ENCODE results near the gene DDRGK1.
A peak's percentile ranks its signal among the peaks of the same experiment; 100 is the strongest.

The DDRGK1 gene

DNA sequence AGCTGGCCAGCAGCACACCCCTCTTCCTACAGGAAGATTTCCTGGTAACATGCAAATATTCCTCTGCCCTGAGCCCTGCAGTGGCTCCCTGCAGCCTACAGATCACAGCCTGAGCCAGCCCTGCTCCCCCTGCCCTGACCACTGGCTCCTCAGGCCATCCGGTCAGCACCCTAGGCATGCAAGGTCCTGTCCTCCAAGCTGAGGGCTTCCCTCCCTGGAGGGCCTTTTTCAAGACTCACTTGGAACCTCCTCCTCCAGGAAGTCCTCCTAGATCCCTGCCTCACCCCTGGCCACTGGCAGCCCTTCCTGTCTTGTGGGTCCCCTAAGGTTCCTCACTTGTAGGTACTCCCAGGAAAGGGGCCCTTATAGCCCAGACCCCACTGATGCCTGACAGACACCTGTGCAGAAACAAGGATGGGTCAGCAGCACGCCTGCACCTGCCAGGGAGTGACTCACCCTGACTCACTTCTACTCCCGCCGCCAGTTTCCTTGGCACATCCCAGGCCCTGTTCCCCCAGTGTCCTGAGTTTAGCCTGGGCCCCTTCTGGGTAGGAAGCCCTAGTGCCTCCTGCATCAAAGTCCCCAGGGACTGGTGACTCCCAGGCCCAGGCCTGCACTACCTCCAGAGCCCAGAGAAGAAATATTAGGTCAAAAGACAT lies 31.3 kb upstream of the DDRGK1 start:
- DNase-seq (ENCODE audit: low spot score) = no peak

DNA sequence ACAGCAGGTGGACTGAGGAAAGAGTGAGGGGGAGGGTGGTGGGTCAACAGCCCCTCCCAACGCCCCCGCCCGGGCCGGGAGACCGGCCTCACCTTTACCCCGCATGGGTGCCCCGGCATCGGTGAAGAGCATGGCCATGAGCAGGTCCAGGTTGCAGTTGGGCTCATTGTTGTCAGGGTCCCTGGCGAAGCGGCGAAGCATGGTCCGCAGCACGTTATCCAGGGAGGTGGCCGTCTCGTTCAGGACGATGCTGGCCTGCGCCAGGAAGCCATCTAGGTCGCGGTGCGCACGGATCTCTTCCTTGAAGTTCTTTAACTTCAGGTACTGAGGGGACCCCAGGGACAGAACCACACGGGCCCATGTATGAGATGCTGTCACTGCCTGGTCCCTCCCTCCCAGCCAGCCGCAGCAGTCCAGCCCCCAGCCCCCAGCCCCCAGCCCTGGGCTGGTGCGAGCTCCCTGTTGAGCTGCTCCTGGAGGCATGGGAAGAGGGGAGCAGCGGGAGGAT lies 29.6 kb upstream of the DDRGK1 start:
- no peak for DNase-seq (ENCODE audit: low spot score)

DNA sequence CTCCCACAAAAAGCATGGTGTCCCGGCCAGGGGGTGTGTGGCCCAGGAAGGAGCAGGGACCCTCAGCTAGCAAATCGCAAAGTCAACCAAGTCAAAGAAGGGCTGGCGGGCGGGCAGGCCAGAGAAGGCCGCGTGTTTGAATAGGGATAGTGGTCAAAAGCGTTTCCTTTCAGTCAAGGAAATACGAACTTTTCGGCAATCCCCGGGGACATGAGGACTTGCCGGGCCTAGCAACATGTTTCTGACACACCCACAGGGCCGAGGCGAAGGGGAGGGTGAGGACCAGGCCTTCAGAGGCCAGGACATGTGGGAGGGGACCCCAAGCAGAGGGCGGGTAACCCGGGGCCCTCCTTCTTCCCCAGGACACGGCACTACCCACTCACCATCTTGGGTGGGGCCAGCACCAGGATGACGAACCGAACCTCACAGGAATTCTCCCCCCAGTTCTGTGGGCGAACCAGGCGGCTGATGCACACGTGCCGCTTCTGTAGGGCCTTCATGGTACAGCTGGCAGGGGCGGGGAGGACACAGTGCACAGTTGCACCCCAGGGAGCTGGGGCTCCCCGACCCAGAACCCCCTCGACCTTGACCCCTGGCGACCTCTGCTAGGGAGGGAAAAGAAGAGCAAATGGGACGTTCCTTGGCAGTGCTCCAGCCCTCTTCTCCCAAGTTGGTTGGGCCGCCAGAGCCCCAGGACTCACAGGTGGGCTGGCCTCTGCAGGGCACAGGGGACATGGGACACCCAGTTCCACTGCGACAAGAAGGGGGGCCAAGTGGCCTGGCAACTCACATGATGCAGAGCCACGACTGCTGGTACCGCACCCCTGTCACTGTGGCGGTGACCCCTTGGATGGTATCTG lies 28.9 kb upstream of the DDRGK1 start:
- DNase-seq (ENCODE audit: low spot score) = no peak

DNA sequence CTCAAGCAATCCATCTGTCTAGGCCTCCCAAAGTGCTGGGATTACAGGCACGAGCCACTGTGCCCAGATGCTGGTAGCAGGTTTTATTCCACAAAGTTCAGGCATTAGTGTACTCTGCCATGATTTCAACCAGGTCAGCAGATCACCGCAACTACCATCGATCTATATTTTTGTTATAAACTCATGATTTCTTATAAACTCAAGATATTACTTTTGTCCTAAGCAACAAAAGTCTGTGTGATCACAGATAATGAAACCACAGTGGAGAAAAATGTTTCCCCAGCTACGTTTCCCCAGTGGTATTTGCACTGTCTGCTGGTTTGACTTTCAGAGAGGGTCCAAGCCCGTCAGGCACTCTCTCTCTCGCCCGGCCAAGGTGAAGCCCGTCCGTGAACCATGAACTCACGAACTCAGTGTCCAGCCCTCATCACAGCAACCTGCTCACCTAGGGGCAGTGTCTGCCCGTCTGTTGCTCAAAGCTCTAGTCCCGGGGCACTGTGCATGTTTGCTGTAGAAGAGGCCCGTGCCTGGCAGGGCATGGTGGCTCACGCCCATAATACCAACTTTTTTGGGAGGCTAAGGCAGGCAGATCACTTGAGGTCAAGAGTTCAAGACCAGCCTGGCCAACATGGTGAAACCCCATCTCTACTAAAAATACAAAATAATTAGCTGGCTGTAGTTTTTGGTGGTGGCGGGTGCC lies 27.6 kb upstream of the DDRGK1 start:
- no peak for DNase-seq (ENCODE audit: low spot score)

DNA sequence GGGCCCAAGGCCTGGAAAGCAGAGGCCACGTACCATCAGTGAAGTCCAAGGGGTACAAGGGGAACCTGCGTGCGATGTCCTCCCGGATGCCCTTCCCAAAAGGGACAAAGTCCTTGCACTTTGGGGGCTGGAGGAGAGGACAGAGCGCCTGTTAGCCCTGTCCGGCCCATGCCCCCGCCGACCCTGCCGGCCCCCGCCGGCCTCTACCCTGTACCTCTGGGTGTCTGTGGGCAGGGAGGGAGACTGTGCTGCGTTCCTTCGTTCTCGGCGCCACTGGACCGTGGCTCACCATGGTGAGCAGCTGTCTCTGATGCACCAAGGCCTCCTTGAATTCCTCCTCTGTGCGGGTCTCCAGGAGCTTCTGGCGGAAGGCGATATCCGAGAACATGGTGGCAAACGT lies 26.6 kb upstream of the DDRGK1 start:
- DNase-seq (ENCODE audit: low spot score) = no peak

DNA sequence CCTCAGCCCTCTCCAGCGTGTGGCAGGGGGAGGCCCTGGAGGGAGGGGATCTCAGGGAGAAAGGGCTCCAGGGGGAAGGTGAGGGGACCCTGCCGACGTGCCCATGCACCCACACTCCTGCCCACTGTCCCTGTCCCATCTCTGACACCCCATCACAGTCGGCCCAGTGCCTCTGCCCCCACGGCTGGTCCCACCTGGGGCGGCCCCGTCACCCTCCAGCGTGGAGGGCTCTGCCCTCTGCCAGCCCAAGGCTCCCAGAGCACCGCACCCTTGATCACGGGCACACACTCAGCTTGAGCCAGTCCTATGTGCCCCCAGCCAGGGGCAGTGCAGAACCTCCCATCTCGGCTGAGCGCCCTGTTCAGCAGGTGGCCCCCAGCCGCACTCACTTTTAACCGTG lies 25.3 kb upstream of the DDRGK1 start:
- no peak for DNase-seq (ENCODE audit: low spot score)

DNA sequence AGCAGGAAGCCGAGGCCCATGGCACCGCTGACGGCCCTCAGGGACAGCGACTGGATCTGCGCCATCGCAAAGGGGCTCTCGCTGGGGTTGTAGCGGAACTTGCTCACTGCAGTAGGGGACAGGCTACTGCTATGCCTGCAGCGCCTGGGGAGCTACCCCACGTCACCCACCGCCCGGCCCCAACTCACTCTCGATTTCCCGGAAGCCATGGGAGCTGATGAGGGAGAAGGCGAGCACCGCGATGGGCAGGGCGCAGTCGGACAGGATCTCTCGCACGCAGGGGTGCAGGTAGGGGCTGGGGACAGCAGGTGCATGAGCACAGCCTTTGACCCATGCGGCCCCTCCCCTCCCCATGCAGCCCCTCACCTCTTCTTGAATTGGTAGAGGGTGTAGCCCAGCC lies 24.7 kb upstream of the DDRGK1 start:
- DNase-seq (ENCODE audit: low spot score) = no peak

DNA sequence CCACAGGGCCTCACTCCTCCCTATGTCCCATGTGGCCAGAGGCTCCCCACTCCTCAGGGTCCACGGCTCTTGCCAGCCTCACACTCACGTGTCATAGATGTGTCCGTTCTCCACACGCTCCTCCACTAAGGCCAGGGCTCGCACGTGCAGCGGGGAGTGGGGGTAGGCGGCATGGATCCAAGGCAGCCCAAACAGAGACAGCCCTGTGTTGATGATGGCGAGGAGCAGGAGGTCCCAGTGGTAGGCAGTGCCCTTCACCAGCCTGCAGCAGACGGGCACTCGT lies 24.2 kb upstream of the DDRGK1 start:
- DNase-seq (ENCODE audit: low spot score) = no peak

DNA sequence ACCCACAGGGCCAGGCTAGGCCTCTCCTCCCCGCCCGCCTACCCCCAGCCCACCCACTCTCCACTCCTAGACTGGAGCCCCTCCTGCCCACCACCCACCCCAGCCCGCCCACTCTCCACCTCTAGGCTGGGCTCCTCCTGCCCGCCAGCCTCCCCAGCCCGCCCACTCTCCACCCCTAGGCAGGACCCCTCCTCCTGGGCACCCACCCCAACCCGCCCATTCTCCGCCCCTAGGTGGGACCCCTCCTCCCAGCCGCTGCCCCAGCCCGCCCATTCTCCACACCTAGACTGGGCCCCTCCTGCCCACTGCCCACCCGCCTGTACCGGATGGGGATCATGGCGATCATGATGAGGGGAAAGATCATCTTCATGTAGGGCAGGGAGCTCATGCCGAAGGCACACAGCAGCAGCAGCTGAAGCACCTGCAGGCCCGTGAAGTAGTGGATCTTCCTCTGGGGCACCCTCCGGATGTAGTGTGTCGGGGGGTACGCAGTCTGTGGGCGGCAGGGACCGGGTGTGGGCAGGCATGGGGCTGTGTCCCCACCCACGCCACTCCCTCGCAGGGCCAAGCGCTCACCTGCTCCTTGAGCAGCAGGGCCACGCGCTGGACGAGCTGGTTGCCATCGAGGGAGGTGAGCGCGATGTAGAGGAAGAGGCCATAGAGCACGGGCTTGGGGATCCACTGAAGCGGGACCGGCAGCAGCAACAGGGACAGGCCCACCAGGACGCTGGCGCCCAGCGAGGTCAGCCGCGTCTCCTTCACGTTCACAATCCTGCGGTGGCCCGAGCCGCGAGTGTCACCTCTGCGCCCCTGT lies 23.7 kb upstream of the DDRGK1 start:
- no peak for DNase-seq (ENCODE audit: low spot score)

DNA sequence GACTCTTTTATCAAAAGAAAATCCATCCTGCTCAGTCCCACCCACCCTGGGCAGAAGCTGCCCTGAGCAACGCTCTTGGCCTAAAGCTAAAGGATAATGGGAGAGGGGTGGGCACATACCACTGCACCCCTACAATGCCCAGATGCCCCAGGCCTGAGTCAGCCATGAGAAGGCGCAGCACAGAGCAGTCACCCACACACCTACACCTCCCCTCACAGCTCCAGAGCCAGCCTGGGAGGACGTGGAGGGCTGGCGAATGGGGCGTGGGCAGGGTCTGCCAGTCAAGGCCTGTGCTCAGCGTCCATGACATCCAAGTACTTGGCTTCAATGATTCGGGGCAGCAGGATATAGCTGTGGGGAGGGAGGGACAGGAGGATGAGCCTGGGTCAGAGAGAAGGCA lies 23.0 kb upstream of the DDRGK1 start:
- no peak for DNase-seq (ENCODE audit: low spot score)

DNA sequence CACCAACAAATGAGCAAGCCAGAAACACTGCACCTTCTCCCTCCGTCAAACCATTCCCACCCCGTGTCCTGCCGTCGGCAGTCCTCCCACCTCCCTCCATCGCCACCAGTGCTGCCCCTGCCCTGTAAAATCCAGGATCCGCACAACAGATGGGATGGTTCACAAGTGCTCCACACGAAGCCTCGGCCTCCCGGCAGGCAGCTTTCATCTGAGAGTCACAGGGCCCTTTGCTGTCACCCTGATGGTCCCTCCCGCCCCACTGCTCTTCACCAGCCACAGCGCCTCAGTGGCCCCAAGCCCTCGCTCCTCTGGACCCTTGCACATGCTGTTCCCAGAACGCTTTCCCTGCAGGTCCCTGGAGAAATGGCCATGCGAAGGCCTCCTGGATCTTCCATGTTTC lies 22.4 kb upstream of the DDRGK1 start:
- no peak for DNase-seq (ENCODE audit: low spot score)

DNA sequence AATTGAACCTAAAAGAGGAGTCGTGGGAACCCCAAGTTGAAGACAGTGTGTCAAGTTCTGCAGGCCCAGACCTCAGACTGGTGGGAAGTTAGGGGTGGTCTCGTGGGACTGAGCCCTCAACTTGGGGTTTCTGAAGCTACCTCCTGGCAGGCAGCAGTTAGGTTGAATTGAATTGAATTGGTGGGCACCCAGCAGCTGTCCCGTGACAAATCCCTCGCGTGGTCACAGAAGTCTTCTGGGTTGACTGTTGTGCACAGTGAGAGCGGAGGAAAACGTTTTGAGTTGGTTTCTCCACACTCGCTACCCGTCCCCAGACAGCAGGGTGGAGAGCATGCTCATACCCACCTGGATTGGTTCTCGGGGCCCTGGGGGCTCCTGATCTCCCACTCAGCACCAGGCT lies 21.6 kb upstream of the DDRGK1 start:
- DNase-seq (ENCODE audit: low spot score) = no peak

DNA sequence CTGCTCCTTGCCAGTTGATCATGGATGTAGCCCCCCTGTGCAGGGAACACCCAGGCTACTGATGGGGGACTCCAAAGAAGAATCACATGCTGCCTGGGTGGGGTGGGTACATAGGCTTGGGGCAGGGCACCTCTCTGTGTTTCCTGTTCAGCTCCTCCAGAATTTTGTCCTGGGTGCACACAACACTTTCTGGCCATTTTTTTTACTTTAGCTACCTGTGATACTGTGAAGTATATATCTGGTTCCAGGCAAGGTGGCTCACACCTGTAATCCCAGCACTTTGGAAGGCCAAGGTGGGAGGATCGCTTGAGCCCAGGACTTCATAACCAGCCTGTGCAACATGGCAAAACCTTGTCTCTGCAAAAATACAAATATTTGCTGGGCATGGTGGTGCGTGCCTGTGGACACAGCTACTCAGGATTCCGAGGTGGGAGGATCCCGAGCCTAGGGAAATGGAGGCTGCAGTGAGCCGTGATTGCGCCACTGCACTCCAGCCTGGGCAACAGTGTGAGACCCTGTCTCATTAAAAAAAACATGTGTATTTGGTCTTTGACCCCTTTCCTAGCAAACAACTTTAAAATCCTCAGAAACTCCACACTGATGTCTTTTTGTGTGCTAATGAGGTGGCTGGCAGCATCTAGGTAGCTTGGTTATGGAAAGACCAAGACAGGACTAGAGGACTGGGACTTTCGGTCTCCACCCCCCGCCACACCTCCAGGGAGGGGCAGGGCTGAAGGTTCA lies 20.4 kb upstream of the DDRGK1 start:
- no peak for DNase-seq (ENCODE audit: low spot score)

DNA sequence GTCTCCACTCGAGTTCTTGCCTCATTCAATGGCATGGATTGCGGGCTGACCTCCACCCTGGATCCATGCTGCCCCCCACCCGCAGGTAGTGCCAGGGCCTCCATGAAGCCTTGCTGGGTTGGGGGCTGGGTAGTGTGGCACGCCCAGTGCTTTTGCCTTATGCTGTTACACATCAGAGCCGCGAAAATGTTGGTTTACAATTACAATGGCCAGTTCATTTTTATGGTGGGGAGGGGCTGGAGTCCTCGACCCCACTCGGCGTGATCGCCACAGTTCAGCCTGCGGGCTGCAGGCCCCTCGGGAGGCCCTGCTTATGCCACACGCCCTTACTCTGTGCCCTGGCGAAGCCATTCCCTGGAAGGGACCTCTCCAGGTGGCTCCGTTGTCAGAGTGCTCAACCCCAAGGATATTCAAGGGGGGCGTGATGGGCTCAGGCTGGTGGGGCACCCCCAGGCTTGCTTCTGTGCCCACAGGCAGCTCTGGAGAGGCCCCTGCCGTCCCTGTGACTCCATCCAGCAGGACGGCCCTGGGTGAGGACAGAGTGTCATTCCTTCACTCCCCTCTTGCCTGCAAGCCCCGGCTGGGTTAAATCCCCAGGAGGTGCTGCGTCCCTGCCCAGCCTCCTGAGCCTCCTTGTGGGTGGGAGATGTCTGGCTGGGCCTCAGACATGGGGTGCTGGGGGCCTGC lies 19.7 kb upstream of the DDRGK1 start:
- DNase-seq (ENCODE audit: low spot score) = no peak

DNA sequence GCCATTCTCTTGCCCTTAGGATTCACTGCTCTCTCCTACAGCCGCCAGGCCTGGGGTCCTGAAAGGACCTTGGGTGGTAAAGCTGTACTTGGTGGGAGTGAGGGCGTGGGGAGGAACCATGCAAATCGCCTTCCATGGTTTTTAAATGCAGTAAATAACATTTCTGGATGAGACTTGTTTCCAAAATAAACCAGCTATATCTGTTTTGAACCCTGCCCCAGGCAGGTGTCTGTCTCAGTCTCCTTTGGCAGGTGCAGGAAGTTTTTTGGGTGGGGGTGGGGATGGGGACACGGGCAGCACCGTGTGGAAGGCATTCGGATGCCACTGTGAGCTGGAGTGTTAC lies 19.1 kb upstream of the DDRGK1 start:
- no peak for DNase-seq (ENCODE audit: low spot score)

DNA sequence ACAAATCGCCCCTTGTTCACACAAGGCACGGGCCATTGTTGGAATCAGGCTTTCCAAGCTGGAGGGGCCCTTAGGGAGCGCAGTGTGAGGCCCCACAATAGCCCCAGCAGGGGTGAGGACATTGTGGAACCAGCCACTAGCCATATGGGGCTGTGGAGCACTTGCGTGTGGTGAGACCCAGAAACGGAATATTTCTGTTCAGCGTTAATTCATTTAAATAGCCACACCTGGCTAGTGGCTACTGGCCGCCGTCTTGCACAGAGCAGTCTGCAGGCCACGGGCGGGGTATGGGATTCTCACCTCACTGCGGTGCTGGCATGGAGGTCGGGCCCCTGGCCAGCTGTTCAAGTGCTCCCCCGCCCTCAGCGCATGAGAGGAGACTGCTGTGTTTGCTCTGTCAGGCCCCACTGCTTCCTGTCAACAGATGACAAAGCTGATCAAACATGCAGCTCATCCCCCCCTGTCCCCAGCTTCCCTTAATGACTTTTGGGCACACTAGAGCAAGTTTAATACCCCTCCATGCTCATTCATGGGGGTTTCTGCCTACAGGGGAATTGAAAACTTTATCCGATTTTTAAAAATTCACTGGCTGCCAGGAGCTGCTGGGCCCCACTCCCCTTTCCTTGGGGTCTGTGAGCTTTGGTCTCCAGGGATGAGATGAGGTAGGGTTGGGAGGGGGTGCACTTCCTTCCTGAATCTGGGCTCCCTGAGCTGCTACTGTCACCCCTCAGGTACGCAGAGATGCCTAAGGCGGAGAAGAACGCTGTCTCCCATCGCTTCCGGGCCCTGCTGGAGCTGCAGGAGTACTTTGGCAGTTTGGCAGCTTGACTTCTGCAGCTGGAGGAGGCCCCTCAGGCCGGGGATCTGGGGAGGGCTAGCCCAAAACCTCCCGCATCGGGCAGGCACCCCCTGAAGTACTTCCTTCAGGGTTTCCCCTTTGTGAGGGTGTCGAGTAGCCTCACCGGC lies 18.4 kb upstream of the DDRGK1 start:
- no peak for DNase-seq (ENCODE audit: low spot score)

DNA sequence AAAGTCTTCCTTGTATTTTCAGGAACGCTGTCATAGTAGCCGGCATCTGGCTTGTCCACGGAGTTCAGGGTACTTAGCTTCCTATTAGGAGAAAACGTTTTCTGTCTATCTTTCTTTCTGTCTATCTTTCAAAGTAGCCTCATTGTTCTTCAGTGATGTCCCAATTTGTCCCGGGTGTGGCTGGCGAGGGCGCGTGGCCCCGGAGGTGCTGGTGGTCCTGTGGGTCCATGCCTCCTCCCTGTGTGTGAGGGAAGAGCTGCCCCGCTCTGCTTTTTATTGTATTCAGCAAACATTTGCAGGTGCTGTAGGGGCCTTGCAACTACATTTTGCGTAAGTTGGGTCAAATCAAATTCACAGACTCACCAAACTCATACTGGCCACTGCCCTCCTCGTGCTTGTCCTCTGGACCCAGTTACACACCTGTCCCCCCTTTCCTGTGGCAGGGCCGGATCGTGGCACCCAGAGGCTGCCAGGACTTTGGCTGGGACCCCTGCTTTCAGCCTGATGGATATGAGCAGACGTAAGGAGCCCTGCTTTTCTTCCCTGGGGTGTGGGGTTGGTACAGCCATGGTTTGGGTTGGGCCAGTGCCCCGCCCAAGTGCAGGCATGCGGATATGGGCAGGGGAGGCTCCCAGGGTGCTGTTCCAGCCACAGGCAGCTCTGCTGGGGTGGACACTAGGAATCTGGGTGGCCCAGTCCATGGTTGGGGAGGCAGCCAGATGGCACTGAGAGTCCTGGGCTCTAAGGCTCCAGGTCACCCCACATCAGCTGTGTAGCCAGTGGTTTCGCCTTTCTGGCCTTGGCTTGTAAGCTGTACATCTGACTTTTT lies 17.1 kb upstream of the DDRGK1 start:
- DNase-seq (ENCODE audit: low spot score) = no peak

DNA sequence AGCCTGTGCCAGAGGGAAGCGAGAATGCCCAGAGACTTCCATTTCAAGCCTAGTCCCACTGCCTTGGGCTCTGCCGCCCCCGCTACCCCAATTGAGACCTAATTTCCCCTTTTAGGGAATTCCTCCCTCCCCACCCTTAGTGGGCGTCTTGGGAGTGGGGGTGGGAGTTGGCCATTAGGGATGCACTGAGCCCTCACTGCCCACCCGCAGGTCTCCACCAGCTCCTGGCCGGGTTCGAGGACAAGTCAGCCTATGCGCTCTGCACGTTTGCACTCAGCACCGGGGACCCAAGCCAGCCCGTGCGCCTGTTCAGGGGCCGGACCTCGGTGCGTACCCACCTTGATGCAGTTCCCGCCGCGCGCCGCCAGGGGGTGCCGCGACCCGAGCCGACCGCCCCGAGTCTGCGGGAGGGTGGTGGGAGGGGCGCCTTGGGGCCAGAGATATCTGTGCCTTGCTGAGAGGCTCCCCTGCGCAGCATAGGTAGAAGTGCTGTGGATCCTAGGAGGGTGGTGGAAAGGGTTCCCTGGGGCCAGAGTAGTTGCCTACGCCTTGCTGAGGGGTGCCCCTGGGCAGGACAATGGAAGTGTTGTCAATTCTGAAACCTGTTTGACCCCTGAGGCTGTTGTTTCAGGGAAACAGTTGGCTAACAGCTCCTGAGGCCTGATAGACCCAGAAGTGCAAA lies 14.0 kb upstream of the DDRGK1 start:
- peak; percentile 27 for DNase-seq (ENCODE audit: low spot score)
